K562 (cell line): ENCODE results near the gene DHRS4L2. TPM values are rescaled to one million over a fixed set of nuclear protein-coding genes. Genes with fewer than 3 reads are reported as not detected.

Experiments used
- CAMTA2 ChIP-seq: fragments of 250-450 bp; sonication (Bioruptor Pico); conservative IDR thresholded peaks from 2 replicates; pipeline ENCODE4 v1.5.1; 2022
- DDX20 ChIP-seq: fragments of 450-650 bp; IDR thresholded peaks from 2 replicates; pipeline ENCODE4 v1.6.1; 2016; ENCODE audit warnings: missing genetic modification characterization, low read depth, mild to moderate bottlenecking, missing compliant biosample characterization, moderate library complexity
- MBD2 ChIP-seq: sonication (generic); IDR thresholded peaks from 2 replicates; pipeline ENCODE4 v1.6.1; 2016; ENCODE audit warnings: low read depth, borderline replicate concordance
- MIER1 ChIP-seq: fragments of 450-650 bp; IDR thresholded peaks from 2 replicates; pipeline ENCODE4 v1.6.1; 2016; ENCODE audit warnings: antibody characterized with exemption, mild to moderate bottlenecking, low read depth
- NCOA4 ChIP-seq: fragments of 450-650 bp; IDR thresholded peaks from 2 replicates; pipeline ENCODE4 v1.6.1; 2018; ENCODE audit warnings: mild to moderate bottlenecking; ENCODE audit not compliant: partially characterized antibody
- SMAD3 ChIP-seq: fragments of 450-650 bp; formaldehyde crosslinking; conservative IDR thresholded peaks from 2 replicates; pipeline ENCODE4 v1.4.0; 2020; ENCODE audit warnings: mild to moderate bottlenecking
- SRSF1 ChIP-seq: fragments of 200-400 bp; formaldehyde crosslinking; IDR thresholded peaks from 2 replicates; pipeline ENCODE4 v1.6.1; 2017; ENCODE audit warnings: mild to moderate bottlenecking, low read depth, low read length, moderate library complexity
- TOE1 ChIP-seq, 2 experiments: fragments of 450-650 bp in 1 of 2; sonication (generic) in 1 of 2; formaldehyde crosslinking in 1 of 2; IDR thresholded peaks; 2 replicates each; pipeline versions ENCODE4 v1.7.1 to v1.8.0; 2016 to 2022; ENCODE audit warnings: borderline replicate concordance in 2 of 2, mild to moderate bottlenecking in 2 of 2, antibody characterized with exemption in 1 of 2, inconsistent platforms in 1 of 2, low read depth in 1 of 2, missing genetic modification reagents in 1 of 2, moderate library complexity in 1 of 2
- TSC22D4 ChIP-seq: fragments of 450-650 bp; IDR thresholded peaks from 2 replicates; pipeline ENCODE4 v1.6.1; 2016; ENCODE audit warnings: missing genetic modification characterization, missing biosample characterization, control low read depth
- U2AF2 ChIP-seq: fragments of 200-400 bp; formaldehyde crosslinking; optimal IDR thresholded peaks from 2 replicates; pipeline ENCODE3; 2017; ENCODE audit warnings: low read depth, mild to moderate bottlenecking, low read length
- ZFP36 ChIP-seq: fragments of 150-350 bp; IDR thresholded peaks from 2 replicates; pipeline ENCODE4 v1.6.1; 2018; ENCODE audit warnings: low read length, low read depth; ENCODE audit not compliant: partially characterized antibody
- ZNF23 ChIP-seq: fragments of 250-450 bp; sonication (Bioruptor Pico); IDR thresholded peaks from 2 replicates; pipeline ENCODE4 v1.4.0; 2020; ENCODE audit warnings: mild to moderate bottlenecking
- ZNF41 ChIP-seq: fragments of 250-450 bp; sonication (Bioruptor Pico); conservative IDR thresholded peaks from 2 replicates; pipeline ENCODE4 v1.4.0; 2020; ENCODE audit warnings: mild to moderate bottlenecking
- ZNF77 ChIP-seq: fragments of 250-450 bp; sonication (Bioruptor Pico); IDR thresholded peaks from 2 replicates; pipeline ENCODE4 v1.5.0; 2020
- polyA plus RNA-seq, 8 experiments: library from polyadenylated mRNA; depleted of rRNA in 4 of 8; stranded (reverse) in 5 of 8; unstranded in 3 of 8; fragments of >200 nt; fragmentation: Nextera tagmentation in 2 of 8; fragmentation: Illumina TruSeq in 1 of 8; extraction: Ambion mirVana in 2 of 8; extraction: Trizol in 1 of 8; gene quantifications; 2 replicates each; pipeline versions ENCODE4 v1.2.1 to v1.2.3, GENCODE V29; 2011 to 2014; ENCODE audit warnings: inconsistent platforms in 1 of 8, missing spikeins in 1 of 8
- total RNA-seq, 7 experiments: library from RNA; depleted of rRNA in 6 of 7; stranded (reverse); fragments of >200 nt in 6 of 7; fragmentation: Illumina TruSeq in 2 of 7; extraction: Trizol in 2 of 7; gene quantifications; 2 replicates each; pipeline versions ENCODE4 v1.2.1 to v1.2.3, GENCODE V29; 2011 to 2021; ENCODE audit warnings: low replicate concordance in 1 of 7
- TF ChIP-seq, protein P1 (sequence below): fragments of 250-450 bp; sonication (Bioruptor Pico); IDR thresholded peaks from 2 replicates; pipeline ENCODE4 v1.4.0; 2020; ENCODE audit warnings: mild to moderate bottlenecking, moderate library complexity
- TF ChIP-seq, protein P2 (sequence below): sonication (generic); formaldehyde crosslinking; IDR thresholded peaks from 2 replicates; pipeline ENCODE4 v1.8.0; 2022; ENCODE audit warnings: missing genetic modification reagents, mild to moderate bottlenecking, moderate library complexity, borderline replicate concordance
- TF ChIP-seq, protein P3 (sequence below): fragments of 150-350 bp; IDR thresholded peaks from 2 replicates; pipeline ENCODE4 v1.6.1; 2014; ENCODE audit warnings: low read depth, mild to moderate bottlenecking, low read length, borderline replicate concordance
- TF ChIP-seq, protein P4 (sequence below): sonication (generic); formaldehyde crosslinking; IDR thresholded peaks from 2 replicates; pipeline ENCODE4 v1.5.0; 2020; ENCODE audit warnings: missing genetic modification reagents
- TF ChIP-seq, protein P5 (sequence below), 2 experiments: fragments of 250-450 bp in 1 of 2; fragments of 450-650 bp in 1 of 2; sonication (Bioruptor Pico) in 1 of 2; IDR thresholded peaks; 2 replicates each; pipeline versions ENCODE4 v1.6.1 to v1.8.0; 2016 to 2021; ENCODE audit warnings: mild to moderate bottlenecking in 2 of 2, moderate library complexity in 2 of 2, missing compliant biosample characterization in 1 of 2, missing genetic modification characterization in 1 of 2

DHRS4L2 gene
- total and polyA plus RNA-seq, 9 of the 15 experiments (the other 6 are each of a cell fraction or from before 2014, with no cell fraction given): 2.3 to 13.7 (median 8.1) TPM

DNA sequence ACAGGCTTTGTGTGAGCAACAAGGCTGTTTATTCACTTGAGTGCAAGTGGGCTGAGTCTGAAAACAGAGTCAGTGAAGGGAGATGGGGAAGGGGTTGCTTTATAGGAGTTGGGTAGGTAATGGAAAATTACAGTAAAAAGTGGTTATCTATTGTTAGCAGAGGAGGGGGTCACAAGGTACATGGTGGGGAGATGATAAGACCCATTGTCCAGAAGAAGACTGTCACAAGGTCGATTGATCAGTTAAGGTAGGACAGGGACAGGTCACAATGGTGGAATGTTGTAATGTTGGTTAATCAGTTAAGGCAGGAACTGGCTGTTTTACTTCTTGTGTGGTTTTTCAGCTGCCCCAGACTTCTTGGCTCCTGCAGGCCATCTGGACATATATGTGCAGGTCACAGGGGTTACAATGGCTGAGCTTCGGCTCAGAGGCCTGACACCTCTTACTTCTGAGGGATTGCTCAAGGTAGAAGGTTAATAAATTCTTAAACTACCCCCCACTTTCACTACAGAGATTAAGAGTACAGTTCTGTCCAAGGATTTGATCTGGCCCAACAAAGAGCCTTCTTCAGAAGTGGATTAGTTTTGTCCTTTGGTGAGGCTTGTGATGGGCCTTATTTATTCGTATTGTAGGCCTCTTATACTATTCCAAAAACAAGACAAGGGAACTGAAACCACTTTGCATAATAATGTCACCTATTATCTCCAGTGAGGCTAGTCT, 49.0 kb upstream of the DHRS4L2 start (continued):
- TF ChIP-seq U2AF2 (no peak), ZNF77 (CRISPR knock-in tag) (peak; percentile 68; the same call in 1 of the 2 replicates), CAMTA2 (no peak), SRSF1 (no peak), TOE1 (IDR thresholded peaks at IDR 0.05; ENCODE audit: borderline replicate concordance) (no peak), TOE1 (CRISPR knock-in tag; IDR thresholded peaks at IDR 0.05; ENCODE audit: borderline replicate concordance, low read depth) (no peak), ZNF41 (CRISPR knock-in tag) (peak; percentile 86), ZFP36 (no peak), DDX20 (tag) (peak; percentile 88), ZNF23 (peak; percentile 45; the same call in 1 of the 2 replicates), SMAD3 (peak; percentile 89), MBD2 (no peak), MIER1 (no peak), NCOA4 (no peak), TSC22D4 (tag) (no peak)
- TF ChIP-seq, protein P1, sequence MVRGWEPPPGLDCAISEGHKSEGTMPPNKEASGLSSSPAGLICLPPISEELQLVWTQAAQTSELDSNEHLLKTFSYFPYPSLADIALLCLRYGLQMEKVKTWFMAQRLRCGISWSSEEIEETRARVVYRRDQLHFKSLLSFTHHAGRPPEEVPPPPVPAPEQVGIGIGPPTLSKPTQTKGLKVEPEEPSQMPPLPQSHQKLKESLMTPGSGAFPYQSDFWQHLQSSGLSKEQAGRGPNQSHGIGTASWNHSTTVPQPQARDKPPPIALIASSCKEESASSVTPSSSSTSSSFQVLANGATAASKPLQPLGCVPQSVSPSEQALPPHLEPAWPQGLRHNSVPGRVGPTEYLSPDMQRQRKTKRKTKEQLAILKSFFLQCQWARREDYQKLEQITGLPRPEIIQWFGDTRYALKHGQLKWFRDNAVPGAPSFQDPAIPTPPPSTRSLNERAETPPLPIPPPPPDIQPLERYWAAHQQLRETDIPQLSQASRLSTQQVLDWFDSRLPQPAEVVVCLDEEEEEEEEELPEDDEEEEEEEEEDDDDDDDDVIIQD (CRISPR knock-in tag): peak; percentile 95
- TF ChIP-seq, protein P2, sequence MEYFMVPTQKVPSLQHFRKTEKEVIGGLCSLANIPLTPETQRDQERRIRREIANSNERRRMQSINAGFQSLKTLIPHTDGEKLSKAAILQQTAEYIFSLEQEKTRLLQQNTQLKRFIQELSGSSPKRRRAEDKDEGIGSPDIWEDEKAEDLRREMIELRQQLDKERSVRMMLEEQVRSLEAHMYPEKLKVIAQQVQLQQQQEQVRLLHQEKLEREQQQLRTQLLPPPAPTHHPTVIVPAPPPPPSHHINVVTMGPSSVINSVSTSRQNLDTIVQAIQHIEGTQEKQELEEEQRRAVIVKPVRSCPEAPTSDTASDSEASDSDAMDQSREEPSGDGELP (CRISPR knock-in tag): no peak
- TF ChIP-seq, protein P3, sequence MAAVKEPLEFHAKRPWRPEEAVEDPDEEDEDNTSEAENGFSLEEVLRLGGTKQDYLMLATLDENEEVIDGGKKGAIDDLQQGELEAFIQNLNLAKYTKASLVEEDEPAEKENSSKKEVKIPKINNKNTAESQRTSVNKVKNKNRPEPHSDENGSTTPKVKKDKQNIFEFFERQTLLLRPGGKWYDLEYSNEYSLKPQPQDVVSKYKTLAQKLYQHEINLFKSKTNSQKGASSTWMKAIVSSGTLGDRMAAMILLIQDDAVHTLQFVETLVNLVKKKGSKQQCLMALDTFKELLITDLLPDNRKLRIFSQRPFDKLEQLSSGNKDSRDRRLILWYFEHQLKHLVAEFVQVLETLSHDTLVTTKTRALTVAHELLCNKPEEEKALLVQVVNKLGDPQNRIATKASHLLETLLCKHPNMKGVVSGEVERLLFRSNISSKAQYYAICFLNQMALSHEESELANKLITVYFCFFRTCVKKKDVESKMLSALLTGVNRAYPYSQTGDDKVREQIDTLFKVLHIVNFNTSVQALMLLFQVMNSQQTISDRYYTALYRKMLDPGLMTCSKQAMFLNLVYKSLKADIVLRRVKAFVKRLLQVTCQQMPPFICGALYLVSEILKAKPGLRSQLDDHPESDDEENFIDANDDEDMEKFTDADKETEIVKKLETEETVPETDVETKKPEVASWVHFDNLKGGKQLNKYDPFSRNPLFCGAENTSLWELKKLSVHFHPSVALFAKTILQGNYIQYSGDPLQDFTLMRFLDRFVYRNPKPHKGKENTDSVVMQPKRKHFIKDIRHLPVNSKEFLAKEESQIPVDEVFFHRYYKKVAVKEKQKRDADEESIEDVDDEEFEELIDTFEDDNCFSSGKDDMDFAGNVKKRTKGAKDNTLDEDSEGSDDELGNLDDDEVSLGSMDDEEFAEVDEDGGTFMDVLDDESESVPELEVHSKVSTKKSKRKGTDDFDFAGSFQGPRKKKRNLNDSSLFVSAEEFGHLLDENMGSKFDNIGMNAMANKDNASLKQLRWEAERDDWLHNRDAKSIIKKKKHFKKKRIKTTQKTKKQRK: no peak
- TF ChIP-seq, protein P4, sequence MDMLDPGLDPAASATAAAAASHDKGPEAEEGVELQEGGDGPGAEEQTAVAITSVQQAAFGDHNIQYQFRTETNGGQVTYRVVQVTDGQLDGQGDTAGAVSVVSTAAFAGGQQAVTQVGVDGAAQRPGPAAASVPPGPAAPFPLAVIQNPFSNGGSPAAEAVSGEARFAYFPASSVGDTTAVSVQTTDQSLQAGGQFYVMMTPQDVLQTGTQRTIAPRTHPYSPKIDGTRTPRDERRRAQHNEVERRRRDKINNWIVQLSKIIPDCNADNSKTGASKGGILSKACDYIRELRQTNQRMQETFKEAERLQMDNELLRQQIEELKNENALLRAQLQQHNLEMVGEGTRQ (CRISPR knock-in tag): no peak
- TF ChIP-seq, protein P5, sequence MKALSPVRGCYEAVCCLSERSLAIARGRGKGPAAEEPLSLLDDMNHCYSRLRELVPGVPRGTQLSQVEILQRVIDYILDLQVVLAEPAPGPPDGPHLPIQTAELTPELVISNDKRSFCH (CRISPR knock-in tag; IDR thresholded peaks at IDR 0.05): no peak
- TF ChIP-seq, protein P5 (tag; IDR thresholded peaks at IDR 0.05): peak; percentile 84
